HG02623 (cell line): ENCODE measurements around the gene DMAC2L.
"Not testable (repeated sequence)": the region's sequence is repeated elsewhere in the genome, so short reads cannot be mapped to it uniquely, and the experiment has no call there.

Source experiments
- ATAC-seq: cut with Tn5 transposase; IDR thresholded peaks from one replicate; pipeline ENCODE4 v1.9.1; 2021; ENCODE audit warnings: moderate library complexity; ENCODE audit not compliant: unreplicated experiment

The DMAC2L gene

GRCh38 chr14:50311972-50312733 lies at the start of gene DMAC2L, which contains the start of gene L2HGDH:
Gene DMAC2L, plus strand, starts transcription at chr14:50312324. Its CDS starts 9,164 bp downstream, at chr14:50321488.
Gene L2HGDH, minus strand, starts transcription at chr14:50312229. Its CDS starts 79 bp downstream, at chr14:50312150.
- ATAC-seq: peak; percentile 93

- ATAC-seq: no peak
Measured at GRCh38 chr14:50262865-50263264, 49.3 kb upstream of the DMAC2L start.

- ATAC-seq: no peak
Measured at GRCh38 chr14:50263321-50263720, 48.8 kb upstream of the DMAC2L start.

DNA sequence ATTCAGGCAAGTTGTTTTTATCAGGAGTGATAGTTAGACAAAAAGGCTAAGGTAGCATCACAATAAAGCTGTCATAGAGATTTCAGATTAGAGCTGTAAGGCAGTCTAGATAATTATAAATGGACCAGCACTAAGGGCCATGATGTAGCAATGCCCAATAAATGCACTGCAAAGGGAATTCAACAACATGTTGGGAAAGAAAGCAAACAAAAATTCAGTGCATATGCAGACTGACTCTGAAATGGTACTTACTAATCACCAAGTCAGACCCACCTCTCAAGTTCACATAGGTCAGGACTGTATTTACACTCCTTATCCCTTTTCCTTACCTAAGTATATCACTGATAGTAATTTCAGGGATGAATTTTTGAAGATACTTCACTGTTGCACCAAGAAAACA lies 47.1 kb upstream of the DMAC2L start:
- ATAC-seq: no peak

- ATAC-seq: no peak
Measured at GRCh38 chr14:50270932-50271331, 41.2 kb upstream of the DMAC2L start.

DNA sequence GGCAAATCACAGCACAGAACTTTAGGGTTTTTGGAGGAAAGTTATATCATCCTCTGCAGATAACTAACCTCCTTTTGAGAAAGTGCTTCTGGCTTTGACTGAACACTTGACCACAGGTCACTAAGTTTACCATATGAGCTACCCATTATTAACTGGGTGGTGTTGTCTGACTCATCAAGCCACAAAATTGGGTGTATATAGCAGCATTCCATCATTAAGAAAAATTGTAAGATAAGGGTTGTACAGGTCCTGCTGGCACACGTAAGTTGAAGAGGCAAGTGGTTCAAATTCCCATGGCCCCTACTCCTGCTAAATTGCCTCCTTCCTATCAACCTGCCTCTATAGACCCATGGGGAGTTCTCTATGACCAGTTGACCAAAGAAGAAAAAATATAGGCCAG lies 39.6 kb upstream of the DMAC2L start:
- no peak for ATAC-seq

- no peak for ATAC-seq
Measured at GRCh38 chr14:50285861-50286260, 26.3 kb upstream of the DMAC2L start.

GRCh38 chr14:50288146-50288545 lies 24.0 kb upstream of the DMAC2L start:
- ATAC-seq: no peak

- ATAC-seq: no peak
Measured at GRCh38 chr14:50290306-50290705, 21.8 kb upstream of the DMAC2L start.

DNA sequence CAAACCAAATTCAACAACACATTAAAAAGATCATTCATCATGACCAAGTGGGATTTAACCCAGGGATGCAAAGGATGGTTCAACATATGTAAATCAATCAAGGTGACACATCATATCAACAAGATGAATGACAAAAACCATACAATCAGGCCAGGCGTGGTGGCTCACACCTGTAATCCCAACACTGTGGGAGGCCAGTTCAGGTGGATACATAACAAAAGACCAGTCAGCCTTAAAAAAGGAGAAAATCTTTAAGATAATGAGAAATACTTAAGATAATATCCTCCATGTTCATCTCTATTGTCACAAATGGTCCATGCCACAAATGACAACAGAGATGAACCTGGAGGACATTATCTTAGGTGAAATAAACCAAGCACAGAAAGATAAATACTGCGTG lies 12.5 kb upstream of the DMAC2L start:
- ATAC-seq: no peak

- no peak for ATAC-seq
Measured at GRCh38 chr14:50301914-50302313, 10.2 kb upstream of the DMAC2L start.

DNA sequence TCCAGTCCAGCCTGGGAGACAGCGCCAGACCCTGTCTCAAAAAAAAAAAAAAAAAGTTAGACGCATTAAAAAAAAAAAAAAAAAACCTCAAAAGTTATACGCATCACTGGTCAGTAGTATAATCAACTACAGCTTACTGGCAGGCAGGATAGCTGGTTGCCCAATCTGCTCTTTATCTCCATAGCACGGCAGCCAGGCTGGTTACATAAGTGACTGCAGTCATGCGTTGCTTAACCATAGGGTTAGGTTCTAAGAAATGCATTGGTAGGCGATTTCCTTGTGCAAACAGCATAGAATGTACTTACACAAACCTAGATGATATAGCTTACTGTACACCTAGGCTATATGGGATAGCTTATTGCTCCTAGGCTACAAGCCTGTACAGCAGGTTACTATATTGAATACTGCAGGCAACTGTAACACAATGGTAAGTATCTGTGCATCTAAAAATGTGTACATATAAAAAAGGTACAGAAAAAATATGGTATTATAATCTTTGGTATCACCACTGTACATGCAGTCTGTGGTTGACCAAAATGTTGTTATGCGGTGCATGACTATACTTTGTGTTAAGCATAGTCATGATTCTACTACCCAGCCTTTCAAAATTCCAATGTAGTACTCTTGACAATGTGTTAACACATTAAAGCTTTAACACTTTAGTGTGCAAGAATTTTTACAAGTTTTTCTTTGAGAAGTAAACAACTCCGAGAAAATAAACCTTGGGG lies 8.2 kb upstream of the DMAC2L start:
- ATAC-seq: no peak

GRCh38 chr14:50308363-50308915 lies 3.7 kb upstream of the DMAC2L start:
- no peak for ATAC-seq

DNA sequence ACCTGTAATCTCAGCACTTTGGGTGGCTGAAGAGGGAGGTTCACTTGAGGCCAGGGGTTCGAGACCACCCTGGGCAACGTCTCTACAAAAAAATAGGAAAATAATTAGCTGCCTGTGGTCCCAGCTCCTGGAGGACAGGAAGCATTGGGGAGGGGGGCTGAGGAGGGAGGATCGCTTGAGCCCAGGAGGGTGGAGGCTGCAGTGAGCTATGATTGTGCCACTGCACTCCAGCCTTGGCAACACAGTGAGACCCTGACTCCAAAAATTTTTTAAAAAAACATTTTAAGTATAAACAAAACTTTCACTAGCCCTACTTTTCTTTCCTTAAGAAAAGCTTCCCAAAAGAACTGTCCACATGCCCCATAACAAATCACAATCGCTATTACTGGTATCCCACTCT lies 1.7 kb upstream of the DMAC2L start:
- ATAC-seq: no peak

- ATAC-seq: no peak
Measured at GRCh38 chr14:50311337-50311971, 670 bp upstream of the DMAC2L start.

- ATAC-seq: no peak
Measured at GRCh38 chr14:50312734-50313054, 570 bp downstream of the DMAC2L start.

DNA sequence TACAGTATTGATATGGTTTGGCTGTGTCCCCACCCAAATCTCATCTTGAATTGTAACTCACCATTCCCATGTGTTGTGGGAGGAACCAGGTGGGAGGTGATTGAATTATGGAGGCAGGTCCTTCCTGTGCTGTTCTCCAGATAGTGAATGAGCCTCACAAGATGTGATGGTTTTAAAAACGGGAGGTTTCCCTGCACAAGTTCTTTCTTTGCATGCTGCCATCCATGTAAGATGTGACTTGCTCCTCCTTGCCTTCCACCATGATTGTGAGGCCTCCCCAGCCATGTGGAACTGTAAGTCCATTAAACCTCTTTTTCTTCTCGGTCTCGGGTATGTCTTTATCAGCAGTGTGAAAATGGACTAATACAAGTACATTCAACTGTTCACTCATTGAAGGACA lies 2.0 kb downstream of the DMAC2L start:
- ATAC-seq: not testable (repeated sequence)

DNA sequence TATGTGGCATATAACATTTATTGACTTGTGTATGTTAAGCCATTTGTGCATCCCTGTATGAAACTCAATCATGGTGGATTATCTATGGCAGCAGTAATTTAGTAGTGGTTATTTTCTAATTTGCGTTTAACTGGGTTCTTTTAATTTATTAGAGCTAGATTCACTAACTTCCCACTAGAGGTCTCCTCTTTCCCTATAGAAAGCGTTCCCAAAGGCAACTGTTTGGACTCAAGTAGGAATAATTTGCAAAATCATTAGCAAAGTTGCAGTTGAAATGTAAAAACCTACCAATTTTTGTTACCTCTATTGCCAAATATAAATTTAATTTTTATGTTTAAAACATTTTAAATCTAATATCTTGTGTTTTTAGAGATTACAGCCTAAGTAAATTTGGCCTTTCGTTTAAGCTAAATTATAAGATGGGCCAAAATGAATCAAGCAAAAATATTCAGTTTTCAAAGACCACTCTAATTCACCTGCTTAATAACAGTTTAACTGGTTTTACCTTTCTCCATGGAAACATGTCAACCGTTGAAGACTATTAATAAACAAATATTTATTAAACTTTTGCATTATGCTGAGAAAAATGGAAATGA lies 6.0 kb downstream of the DMAC2L start:
- ATAC-seq: no peak

- ATAC-seq: no peak
Measured at GRCh38 chr14:50319293-50319692, 7.2 kb downstream of the DMAC2L start.

GRCh38 chr14:50319721-50320120 lies 7.6 kb downstream of the DMAC2L start:
- no peak for ATAC-seq

GRCh38 chr14:50320283-50320682 lies 8.2 kb downstream of the DMAC2L start:
- ATAC-seq: no peak
